Endothelial cell of umbilical vein (primary cell): ENCODE results near the gene TMEM151B. TPM values are rescaled to one million over a fixed set of nuclear protein-coding genes. Genes with fewer than 3 reads are reported as not detected.

Source experiments
- BruUV-seq: library from RNA; stranded (reverse); fragments of 400-500 nt; replicated peaks from 2 replicates; lab custom pipeline; 2021; lab: Mats Ljungman, UMichigan
- CTCF ChIA-PET: fragments of 300-600, 350-600 bp; sonication (Branson Sonifier 250); formaldehyde crosslinking; loops from one replicate; lab custom pipeline; 2021; ENCODE audit warnings: antibody characterized with exemption, inconsistent platforms; lab: Charles Lee
- POLR2A ChIA-PET: fragments of 300-600, 350-600 bp; sonication (Branson Sonifier 250); formaldehyde crosslinking; loops from one replicate; lab custom pipeline; 2021; ENCODE audit warnings: antibody characterized with exemption, inconsistent platforms; lab: Charles Lee
- DNase-seq: peaks from one replicate; pipeline ENCODE4 v3.0.0-alpha.2; 2011; ENCODE audit warnings: low read depth, low spot score
- FAIRE-seq: peaks from 2 replicates; lab custom pipeline; 2011; peaks lifted over from hg19 to GRCh38; lab: Jason Lieb, UNC
- H2AFZ ChIP-seq: 2 replicates; pipeline ENCODE4 v1.6.0; 2012; ENCODE audit warnings: low read depth, low read length, control low read depth, inconsistent platforms
- H3K27ac ChIP-seq: 2 replicates; pipeline ENCODE4 v1.5.1; 2011; ENCODE audit warnings: low read depth, mild to moderate bottlenecking, control low read depth, low read length, moderate library complexity; ENCODE audit not compliant: insufficient read depth
- H3K27me3 ChIP-seq, 2 experiments: 2 replicates each; pipeline versions ENCODE4 v1.6.0 to v1.6.1; 2011; ENCODE audit warnings: low read length in 2 of 2, mixed read lengths in 1 of 2; ENCODE audit not compliant: control insufficient read depth in 2 of 2, insufficient read depth in 2 of 2
- H3K36me3 ChIP-seq, 2 experiments: 2 replicates in 1 of 2; 3 replicates in 1 of 2; pipeline ENCODE4 v1.5.1; 2011; ENCODE audit warnings: low read length in 2 of 2, mild to moderate bottlenecking in 1 of 2, moderate library complexity in 1 of 2; ENCODE audit not compliant: control insufficient read depth in 2 of 2, insufficient read depth in 2 of 2; ENCODE audit errors: extremely low read depth in 1 of 2
- H3K4me1 ChIP-seq: 3 replicates; pipeline ENCODE4 v1.5.1; 2011; ENCODE audit warnings: mild to moderate bottlenecking, low read length; ENCODE audit not compliant: control insufficient read depth, insufficient read depth; ENCODE audit errors: extremely low read depth
- H3K4me2 ChIP-seq: 2 replicates; pipeline ENCODE4 v1.6.1; 2011; ENCODE audit warnings: low read length, control low read depth, mixed read lengths; ENCODE audit not compliant: insufficient read depth
- H3K4me3 ChIP-seq, 3 experiments: fragments of 200-600 bp in 1 of 3; sonication (generic), shearing (Covaris generic) in 1 of 3; replicated peaks in 1 of 3; 2 replicates each; pipeline ENCODE4 v1.5.1; 2011 to 2016; ENCODE audit warnings: control low read depth in 3 of 3, low read length in 3 of 3, mild to moderate bottlenecking in 2 of 3, inconsistent platforms in 1 of 3, low read depth in 1 of 3, moderate library complexity in 1 of 3; ENCODE audit not compliant: insufficient read depth in 1 of 3
- H3K79me2 ChIP-seq: 2 replicates; pipeline ENCODE4 v1.6.0; 2012; ENCODE audit warnings: low read length, inconsistent platforms; ENCODE audit not compliant: control insufficient read depth, insufficient read depth
- H3K9ac ChIP-seq: replicated peaks from 2 replicates; pipeline ENCODE3; 2011; ENCODE audit warnings: low read length, control low read depth; ENCODE audit not compliant: insufficient read depth; ENCODE audit errors: extremely low read depth
- H3K9me1 ChIP-seq: replicated peaks from 3 replicates; pipeline ENCODE4 v1.6.0; 2011; ENCODE audit warnings: mild to moderate bottlenecking, low read length; ENCODE audit not compliant: control insufficient read depth, insufficient read depth; ENCODE audit errors: extremely low read depth
- H3K9me3 ChIP-seq: replicated peaks from 2 replicates; pipeline ENCODE4 v1.5.1; 2012; ENCODE audit warnings: low read length, inconsistent platforms; ENCODE audit not compliant: control insufficient read depth, insufficient read depth
- H4K20me1 ChIP-seq: replicated peaks from 2 replicates; pipeline ENCODE3; 2011; ENCODE audit warnings: mild to moderate bottlenecking, low read length; ENCODE audit not compliant: control insufficient read depth, insufficient read depth; ENCODE audit errors: extremely low read depth
- EZH2 ChIP-seq: IDR thresholded peaks from 2 replicates; pipeline ENCODE4 v1.6.1; 2012; ENCODE audit warnings: borderline replicate concordance, low read depth, mild to moderate bottlenecking, moderate library complexity, low read length, inconsistent platforms; ENCODE audit not compliant: severe bottlenecking
- FOS ChIP-seq: IDR thresholded peaks from 2 replicates; pipeline ENCODE4 v1.6.1; 2011; ENCODE audit warnings: mild to moderate bottlenecking, low read length, moderate library complexity, borderline replicate concordance; ENCODE audit not compliant: insufficient read depth
- GATA2 ChIP-seq: IDR thresholded peaks from 2 replicates; pipeline ENCODE4 v1.7.0; 2011; ENCODE audit warnings: low read depth, mild to moderate bottlenecking, moderate library complexity, mixed read lengths, low read length; ENCODE audit not compliant: insufficient read length, insufficient read depth
- JUN ChIP-seq: IDR thresholded peaks from 2 replicates; pipeline ENCODE4 v1.6.1; 2011; ENCODE audit warnings: borderline replicate concordance, low read depth; ENCODE audit not compliant: insufficient read length, insufficient read depth
- MAX ChIP-seq: IDR thresholded peaks from 2 replicates; pipeline ENCODE4 v1.6.1; 2011; ENCODE audit not compliant: insufficient read depth, insufficient read length
- MYC ChIP-seq: IDR thresholded peaks from one replicate; pipeline ENCODE4 v1.6.1; 2011; ENCODE audit warnings: mild to moderate bottlenecking, low read depth, low read length
- POLR2A ChIP-seq: IDR thresholded peaks from 2 replicates; pipeline ENCODE4 v1.6.1; 2012; ENCODE audit warnings: low read depth, mild to moderate bottlenecking, control low read depth, low read length
- POLR2AphosphoS5 ChIP-seq: IDR thresholded peaks from 2 replicates; pipeline ENCODE4 v1.6.1; 2012; ENCODE audit warnings: low read depth, mild to moderate bottlenecking, control low read depth, low read length, moderate library complexity; ENCODE audit not compliant: insufficient read depth
- dilution Hi-C: fragments of 300-500 bp; cut with MboI; formaldehyde crosslinking; loops from one replicate; pipeline ENCODE4 v1.15.0; 2019; ENCODE audit warnings: low sequenced_read_pairs; ENCODE audit not compliant: extremely low pct_ligation_motif_present
- intact Hi-C: fragments of 100-400 bp; cut with micrococcal nuclease; formaldehyde crosslinking; loops from one replicate; pipeline ENCODE4 v1.10.0; 2022
- polyA plus RNA-seq, 4 experiments: library from polyadenylated mRNA; depleted of rRNA in 3 of 4; stranded (reverse) in 3 of 4; unstranded in 1 of 4; fragments of >200 nt; gene quantifications; 2 replicates each; pipeline versions ENCODE4 v1.2.1 to v1.2.3, GENCODE V29; 2011 to 2012; ENCODE audit warnings: missing spikeins in 1 of 4
- total RNA-seq: library from RNA; stranded (reverse); gene quantifications from 2 replicates; pipeline ENCODE4 v1.2.3, GENCODE V29; 2021
- TF ChIP-seq, protein P1 (sequence below), 2 donors: IDR thresholded peaks; 1 replicate in 1 of 2; 2 replicates in 1 of 2; pipeline ENCODE4 v1.5.1; 2011; ENCODE audit warnings: low read length in 2 of 2, mild to moderate bottlenecking in 2 of 2, moderate library complexity in 2 of 2, control low read depth in 1 of 2, inconsistent platforms in 1 of 2, low read depth in 1 of 2; ENCODE audit not compliant: insufficient read depth in 1 of 2; ENCODE audit errors: extremely low read depth in 1 of 2

The TMEM151B gene
- total and polyA plus RNA-seq, 2 donors (not counting 3 experiments of a cell fraction or from before 2014, with no cell fraction given), result 0.03 to 0.07 TPM

- no peak for TF ChIP-seq POLR2A
- no peak for TF ChIP-seq MAX
- TF ChIP-seq FOS, result no peak
- TF ChIP-seq JUN, result no peak
- no peak for TF ChIP-seq EZH2
- TF ChIP-seq, protein P1, sequence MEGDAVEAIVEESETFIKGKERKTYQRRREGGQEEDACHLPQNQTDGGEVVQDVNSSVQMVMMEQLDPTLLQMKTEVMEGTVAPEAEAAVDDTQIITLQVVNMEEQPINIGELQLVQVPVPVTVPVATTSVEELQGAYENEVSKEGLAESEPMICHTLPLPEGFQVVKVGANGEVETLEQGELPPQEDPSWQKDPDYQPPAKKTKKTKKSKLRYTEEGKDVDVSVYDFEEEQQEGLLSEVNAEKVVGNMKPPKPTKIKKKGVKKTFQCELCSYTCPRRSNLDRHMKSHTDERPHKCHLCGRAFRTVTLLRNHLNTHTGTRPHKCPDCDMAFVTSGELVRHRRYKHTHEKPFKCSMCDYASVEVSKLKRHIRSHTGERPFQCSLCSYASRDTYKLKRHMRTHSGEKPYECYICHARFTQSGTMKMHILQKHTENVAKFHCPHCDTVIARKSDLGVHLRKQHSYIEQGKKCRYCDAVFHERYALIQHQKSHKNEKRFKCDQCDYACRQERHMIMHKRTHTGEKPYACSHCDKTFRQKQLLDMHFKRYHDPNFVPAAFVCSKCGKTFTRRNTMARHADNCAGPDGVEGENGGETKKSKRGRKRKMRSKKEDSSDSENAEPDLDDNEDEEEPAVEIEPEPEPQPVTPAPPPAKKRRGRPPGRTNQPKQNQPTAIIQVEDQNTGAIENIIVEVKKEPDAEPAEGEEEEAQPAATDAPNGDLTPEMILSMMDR (IDR thresholded peaks at IDR 0.05; ENCODE audit: extremely low read depth in 1 of 2, insufficient read depth in 1 of 2, low read depth in 1 of 2, low read length in 2 of 2), result no peak
- TF ChIP-seq POLR2AphosphoS5, result no peak
- TF ChIP-seq GATA2, result no peak
- no peak for TF ChIP-seq MYC
- Histone ChIP-seq H3K9me3 (no peaks in the 10 kb centered on the region), H3K4me2 (no peak overlapping the region), H3K4me3 (no peak overlapping the region), H3K27ac (no peak overlapping the region), H2AFZ (no peak overlapping the region), H3K4me1 (peaks cover 7% of the 10 kb centered on the region), H3K36me3 (peaks cover 4 to 34% of the 10 kb centered on the region in 2 experiments), H3K9me1 (no peaks in the 10 kb centered on the region), H3K79me2 (peaks cover 9% of the 10 kb centered on the region), H3K9ac (no peak overlapping the region), H4K20me1 (no peaks in the 10 kb centered on the region), H3K27me3 (no peaks in the 10 kb centered on the region)
- FAIRE-seq (no peak), DNase-seq (no peak)
- dilution Hi-C loops (no loop called here), intact Hi-C loops (no loop called here)
- BruUV-seq, result no TSS peak
- CTCF ChIA-PET, result no interaction called here
- POLR2A ChIA-PET, result no interaction called here
These were observed 40.0 kb downstream of the TMEM151B start for GRCh38 chr6:44310241-44310640.
